C1 segment of cervical spinal cord (tissue), 14 donors: ENCODE data around the gene DLL1.

Experiments
- DNase-seq, 14 donors: peaks; one replicate each; lab custom pipeline; 2025; lab: John Stamatoyannopoulos, UW

The DLL1 gene

DNA sequence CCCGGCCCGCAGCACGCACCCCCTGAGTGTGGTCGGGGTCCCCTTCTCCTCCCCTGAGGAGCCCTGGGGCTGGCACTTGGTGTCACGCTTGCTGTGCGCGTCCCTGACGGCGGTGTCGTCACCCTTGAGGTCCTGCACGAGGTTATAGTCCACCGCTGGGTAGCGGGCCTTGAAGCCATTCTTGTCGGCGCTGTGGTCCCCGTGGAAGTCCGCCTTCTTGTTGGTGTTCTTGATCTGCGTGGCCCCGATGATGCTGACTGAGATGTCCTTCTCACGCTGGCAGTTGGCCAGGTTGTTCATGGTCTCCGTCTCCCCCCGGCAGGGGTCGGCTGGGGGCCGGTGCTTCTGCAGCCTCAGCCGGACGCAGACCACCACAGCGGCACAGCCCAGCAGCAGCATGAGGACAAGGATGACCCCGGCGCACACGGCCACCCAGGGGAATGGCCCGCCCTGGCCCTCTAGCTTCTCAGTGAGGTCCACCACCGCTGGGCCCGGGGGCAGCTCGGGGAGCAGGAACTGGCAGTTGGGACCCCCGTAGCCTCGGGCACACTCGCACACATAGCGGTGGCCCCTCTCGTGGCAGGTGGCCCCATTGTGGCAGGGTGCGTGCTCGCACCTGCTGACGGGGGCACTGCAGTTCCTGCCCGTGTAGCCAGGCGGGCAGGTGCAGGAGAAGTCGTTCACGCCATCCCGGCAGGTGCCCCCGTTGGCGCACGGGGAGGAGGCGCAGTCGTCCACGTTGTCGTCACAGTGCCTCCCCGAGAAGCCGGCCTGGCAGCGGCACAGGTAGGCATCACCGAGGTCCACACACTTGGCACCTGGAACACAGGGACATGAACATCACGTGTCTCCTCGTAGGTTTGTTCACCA, 7.4 kb downstream of the DLL1 start:
- no peak for DNase-seq

- DNase-seq = no peak
These were observed 8.2 kb downstream of the DLL1 start for GRCh38 chr6:170282512-170283158.

- no peak for DNase-seq
These were observed 9.3 kb downstream of the DLL1 start for GRCh38 chr6:170281331-170282292.

DNA sequence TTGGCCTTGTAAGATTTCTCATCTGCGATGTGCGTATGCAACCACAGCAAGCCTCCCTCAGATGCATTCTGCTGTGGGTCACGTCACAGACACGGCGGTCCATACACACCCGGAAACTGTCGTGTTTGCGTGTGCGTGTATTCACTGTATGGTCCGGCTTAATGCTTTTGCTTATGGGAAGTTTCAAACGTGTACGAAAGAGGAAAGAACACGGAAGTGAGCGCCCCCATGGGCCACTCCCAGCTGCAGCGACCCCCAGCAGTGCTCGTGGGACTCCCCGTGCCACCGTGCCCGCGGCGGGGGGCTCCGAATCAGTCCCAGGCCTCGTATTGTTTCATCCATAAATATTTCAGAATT, 10.2 kb downstream of the DLL1 start:
- no peak for DNase-seq

- DNase-seq = peak in 3 of 14 donors; percentile 14 to 30 (median 19)
These were observed 10.7 kb downstream of the DLL1 start for GRCh38 chr6:170279977-170280688.

DNA sequence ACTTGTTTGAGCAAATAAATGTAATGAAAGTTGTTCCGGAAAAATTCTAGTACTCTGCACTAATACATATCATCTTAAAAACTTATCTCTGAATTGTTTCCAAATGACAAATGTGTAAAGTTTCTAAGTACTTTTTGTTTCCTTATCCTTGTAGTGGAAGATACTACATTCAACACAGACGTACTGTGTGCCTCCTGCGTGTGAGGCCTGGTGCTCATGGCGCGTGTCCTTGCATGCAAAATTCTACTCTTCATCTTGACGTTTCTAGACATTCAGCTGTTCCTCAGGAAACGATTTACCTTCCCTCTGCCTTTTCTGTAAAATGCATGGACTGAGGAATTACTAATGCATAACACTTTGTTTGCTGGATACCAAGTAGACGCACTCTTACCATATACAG, 11.5 kb downstream of the DLL1 start:
- no peak for DNase-seq

- no peak for DNase-seq
These were observed 12.2 kb downstream of the DLL1 start for GRCh38 chr6:170278743-170279094.

- no peak for DNase-seq
These were observed 12.8 kb downstream of the DLL1 start for GRCh38 chr6:170277893-170278742.

- DNase-seq = no peak
These were observed 14.4 kb downstream of the DLL1 start for GRCh38 chr6:170276369-170277057.

DNA sequence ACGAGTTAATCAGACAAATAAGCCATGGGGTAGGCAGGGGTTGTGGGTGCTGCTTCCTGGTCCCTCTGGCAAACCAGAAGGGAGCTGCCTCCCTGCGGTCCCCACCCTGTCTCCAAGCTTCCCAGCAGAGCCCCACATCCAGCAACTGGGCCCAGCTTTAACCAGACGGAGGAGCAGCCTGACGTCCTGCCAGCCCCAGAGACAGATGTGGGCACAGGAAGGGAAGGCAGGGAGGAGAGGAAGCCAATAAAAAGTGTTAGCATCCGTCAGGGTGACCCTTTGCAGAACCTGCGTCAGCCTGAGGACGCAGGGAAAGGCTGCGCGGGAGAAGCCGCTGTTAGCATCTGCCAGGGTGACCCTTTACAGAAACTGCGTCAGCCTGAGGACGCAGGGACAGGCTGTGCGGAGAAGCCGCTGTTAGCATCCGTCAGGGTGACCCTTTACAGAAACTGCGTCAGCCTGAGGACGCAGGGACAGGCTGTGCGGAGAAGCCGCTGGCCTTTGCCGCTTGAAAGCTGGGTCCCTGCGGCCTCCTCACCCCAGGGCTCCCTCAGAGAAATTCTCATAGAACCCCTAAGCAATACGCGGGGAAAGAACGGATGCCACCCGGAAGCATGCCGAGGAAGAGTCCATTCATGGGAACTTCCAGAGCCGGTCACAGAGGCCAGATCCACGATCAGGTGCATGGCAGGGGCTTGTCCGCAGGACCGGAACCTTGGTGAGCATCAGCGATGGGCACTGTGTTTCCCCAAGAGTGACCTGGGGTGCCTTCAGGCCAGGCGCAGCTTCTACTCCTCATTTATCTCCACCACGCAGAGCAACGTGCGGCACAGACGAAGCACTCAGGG, 15.9 kb downstream of the DLL1 start:
- no peak for DNase-seq

DNA sequence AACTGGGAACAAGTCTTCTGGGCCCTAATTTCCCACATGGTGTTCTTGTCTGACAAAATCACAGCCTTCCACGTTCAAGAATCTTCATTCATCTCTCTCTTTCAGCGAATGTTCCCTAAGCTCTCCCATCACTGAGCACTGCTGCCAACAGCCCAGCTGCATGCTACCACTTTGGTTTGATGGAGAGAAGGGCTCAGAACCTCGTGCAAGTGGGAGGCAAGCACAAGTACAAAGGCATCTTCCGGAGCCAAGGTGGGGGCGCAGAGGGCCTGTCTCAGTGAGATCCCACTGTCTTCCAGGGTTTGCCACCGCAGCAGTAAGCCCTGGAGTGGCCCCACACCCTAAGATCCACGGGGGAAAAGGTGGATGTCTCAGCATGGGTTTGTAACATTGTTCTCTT, 17.2 kb downstream of the DLL1 start:
- DNase-seq = no peak

DNA sequence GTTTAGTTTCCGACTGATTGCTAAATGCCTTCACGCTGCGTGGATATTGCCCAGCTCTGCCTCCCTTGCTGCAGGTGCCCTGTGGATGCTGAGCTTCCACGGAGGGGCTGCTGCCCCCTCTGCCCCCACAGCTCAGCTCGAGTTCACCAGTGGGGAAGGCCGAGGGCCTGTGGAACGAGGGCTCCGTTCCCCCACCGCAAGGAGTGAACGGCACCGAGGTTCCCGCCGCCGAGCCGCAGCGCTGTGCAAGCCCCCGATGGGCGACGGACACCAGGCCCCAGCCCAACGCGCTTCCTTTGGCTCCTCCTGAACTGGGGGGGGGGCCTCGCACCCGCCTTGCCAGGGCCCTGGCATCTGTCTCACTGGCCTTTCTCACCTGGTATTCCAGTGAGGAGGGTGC, 17.7 kb downstream of the DLL1 start:
- DNase-seq = no peak

DNA sequence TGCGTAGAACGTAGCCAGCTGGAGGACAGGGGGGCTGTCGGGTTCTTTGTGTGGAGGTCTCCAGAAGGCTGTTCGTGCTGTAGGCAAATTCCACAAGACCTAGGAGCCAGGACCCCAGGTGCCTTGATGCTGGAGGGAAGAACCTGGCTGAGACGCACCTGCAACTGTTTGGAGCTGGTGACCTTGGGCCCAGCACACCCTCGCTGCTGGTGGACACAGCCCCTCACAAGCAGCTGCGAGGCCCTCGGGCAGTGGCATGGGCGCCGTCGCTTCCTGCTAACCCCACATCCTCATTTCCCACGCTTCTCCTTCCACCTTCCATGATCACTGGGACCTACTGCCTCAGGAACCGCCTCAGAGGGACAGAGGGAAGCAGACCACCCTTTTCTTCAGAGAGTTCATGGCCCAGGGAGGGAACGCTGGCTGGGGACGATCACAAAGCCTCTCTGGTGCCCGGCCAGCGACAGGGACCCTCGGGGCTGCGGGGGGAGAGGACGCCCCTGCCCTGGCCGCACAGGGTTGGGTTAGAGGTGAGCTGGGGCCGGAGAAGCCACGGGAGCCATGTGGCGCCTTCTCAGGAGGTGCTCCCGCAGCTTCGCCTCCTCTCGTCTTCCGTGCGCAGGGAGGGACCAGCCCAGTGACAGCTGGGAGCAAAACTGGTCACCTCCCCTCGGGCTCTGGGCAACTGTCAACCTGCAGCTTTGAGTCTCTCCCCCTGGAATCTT, 18.4 kb downstream of the DLL1 start:
- DNase-seq = no peak

DNA sequence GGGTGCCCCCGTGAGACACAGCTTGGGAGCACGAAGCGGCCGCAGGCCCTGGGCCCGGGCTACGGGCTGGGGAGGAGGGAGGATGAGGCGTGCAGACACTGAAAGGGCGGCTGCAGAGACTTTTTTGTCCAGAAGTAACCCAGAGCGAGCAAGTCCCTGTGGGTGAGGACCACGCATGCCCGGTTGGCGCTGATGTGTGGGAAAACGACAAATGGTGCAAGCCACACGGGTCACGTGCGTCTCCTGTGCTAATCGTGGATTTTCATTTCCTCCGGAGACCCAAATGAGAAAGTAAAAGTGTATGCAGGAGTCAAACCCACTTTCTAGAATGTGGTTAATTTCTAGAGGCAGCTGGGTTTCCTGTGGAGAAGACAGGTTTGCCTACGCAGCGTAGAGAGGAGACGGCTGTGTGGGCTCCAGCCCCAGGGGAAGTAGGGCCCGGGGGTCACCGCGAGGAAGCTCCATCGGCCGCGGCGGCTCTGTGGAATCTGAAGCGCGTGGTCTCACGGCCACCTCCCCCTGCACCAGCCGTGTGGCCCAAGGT, 19.0 kb downstream of the DLL1 start:
- peak in 2 of 14 donors; percentile 29 to 45 for DNase-seq

DNA sequence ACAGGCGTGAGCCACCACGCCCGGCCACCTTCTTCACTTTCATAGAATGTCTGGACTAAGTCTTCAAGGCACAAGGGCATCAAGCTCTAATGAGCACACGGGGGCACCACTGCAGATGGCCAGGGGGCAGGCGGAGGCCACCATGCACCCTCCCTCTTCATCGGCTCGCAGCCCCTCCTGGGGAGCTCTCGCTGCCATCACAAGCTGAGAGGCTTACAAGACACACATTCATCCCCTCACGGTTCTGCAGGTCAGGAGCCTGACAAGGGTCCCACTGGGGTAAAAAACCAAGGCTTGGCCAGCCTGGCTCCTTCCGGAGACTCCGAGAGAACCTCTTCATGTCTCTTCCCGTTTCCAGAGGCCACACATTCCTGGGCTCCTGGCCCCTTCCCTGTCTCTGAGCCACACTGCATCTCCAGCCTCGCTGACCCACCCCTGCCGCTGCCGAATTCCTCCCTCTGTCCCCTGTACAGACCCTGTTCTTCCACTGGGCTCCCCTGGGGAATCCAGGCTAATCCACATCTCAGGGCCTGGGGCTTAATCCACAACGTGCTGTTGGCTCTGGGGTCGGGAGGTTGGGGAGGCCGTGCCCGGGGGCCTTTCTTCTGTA, 19.8 kb downstream of the DLL1 start:
- no peak for DNase-seq

- DNase-seq = no peak
These were observed 20.9 kb downstream of the DLL1 start for GRCh38 chr6:170269846-170270541.
